HL-60/S4 treated with phorbol 12-myristate 13-acetate at 8.2 ng/mL for 4 days and 3 days (cell line): Measurements from ENCODE around the gene DNAJB13.

Source experiments
- in situ Hi-C: fragments of 300-500 bp; cut with MboI; formaldehyde crosslinking; loops from 2 replicates; pipeline ENCODE4 v1.15.0; 2022; ENCODE audit warnings: low sequenced_read_pairs

DNAJB13 gene

DNA sequence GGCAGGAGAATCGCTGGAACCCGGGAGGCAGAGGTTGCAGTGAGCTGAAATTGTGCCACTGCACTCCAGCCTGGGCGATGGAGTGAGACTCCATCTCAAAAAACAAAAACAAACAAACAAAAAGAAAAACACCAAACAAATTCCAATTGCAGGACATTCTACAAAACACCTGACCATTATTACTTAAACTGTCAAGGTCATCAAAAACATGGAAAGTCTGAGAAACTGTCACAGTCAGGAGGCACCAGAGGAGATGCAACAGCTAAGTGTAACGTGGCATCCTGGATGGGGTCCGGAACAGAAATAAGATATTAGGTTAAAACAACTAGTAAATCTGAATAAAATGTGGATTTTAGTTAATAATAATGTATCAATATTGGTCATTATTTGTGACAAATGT, 914 bp upstream of the DNAJB13 start:
- in situ Hi-C loops: no loop called here

GRCh38 chr11:73951797-73952196, 971 bp downstream of the DNAJB13 start:
- in situ Hi-C loops: no loop called here

- in situ Hi-C loops: no loop called here
Measured at GRCh38 chr11:73956876-73957653, 6.2 kb downstream of the DNAJB13 start.

DNA sequence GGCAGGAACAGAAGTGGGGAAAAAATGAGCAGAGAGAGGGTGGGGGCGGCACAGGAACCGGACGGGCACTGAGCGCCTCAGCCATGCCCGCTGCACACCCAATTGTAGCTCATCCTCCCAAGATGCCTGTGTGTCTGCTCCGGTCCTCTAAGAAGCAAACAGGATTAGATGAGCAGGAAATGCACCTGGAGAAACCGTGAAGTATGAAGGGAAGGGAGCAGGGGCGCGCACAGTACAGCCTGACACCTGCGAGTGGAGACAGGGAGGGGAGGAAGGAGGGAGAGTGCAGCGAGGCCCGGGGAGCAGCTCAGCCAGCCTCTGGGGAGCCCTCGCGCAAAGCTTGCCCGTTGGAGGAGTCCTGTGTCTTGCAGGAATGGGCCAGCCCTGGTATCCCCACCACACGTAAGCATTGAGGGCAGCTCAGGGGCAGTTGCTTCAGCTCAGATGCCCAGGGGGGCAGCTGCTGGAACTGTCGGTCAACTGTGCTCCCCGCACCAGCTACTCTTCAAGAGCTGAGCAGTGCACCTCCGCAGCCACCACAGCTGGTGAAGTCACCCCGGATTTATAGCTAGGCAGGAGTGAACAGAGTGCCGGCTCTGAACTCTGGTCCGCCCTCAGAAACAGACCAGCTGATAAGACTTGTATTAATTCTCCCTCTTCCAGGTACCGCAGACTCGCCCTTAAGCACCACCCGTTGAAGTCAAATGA, 7.0 kb downstream of the DNAJB13 start:
- in situ Hi-C loops: no loop called here

GRCh38 chr11:73958521-73959141, 7.8 kb downstream of the DNAJB13 start:
- in situ Hi-C loops: no loop called here

DNA sequence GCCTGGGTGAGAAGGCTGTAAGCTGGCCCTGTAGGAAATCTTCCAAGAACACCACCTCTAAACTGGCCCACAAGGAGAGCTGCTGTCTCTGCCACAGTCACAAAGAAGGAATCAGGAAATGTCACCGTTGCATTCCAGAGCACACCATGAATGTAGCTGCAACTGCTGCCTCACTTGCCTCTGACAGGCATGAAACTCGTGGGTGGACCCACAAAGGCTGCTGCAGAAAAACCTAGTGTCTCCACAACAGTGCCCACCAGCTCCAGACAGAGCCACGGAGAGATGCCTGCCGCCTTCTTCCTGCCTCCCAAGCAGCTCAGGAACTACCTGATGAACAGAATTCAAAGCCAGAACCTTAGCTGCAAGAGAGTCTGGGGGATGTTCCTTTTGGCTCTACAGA, 10.5 kb downstream of the DNAJB13 start:
- in situ Hi-C loops: no loop called here

DNA sequence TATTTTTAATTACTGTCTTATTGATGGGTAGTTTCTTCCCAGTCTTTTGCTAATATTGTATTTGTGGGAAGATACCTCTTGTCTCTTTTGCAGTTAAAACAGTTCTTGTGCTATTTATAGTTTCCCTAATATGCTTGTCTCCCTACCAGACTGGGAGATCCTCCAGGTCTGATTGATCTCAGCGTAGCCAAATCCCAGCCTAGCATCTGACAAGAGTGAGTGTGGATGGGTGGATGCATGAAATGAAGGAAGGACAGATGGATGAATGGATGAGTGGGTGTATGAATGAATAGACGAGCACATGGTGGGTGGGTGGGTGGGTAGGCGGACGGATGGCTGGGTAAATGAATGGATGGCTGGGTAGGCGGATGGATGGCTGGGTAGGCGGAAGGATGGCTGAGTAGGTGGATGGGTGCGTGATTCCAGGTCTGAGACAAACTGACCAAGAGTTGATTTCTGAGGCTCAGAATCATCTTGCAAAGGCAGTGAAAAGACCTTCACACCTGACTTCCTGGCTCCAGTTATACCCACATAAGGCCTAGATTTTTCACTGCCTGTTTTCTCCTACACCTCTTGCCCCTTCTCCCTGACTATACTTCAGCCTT, 11.4 kb downstream of the DNAJB13 start:
- in situ Hi-C loops: no loop called here

- in situ Hi-C loops: no loop called here
Measured at GRCh38 chr11:73963861-73964260, 13.0 kb downstream of the DNAJB13 start.

DNA sequence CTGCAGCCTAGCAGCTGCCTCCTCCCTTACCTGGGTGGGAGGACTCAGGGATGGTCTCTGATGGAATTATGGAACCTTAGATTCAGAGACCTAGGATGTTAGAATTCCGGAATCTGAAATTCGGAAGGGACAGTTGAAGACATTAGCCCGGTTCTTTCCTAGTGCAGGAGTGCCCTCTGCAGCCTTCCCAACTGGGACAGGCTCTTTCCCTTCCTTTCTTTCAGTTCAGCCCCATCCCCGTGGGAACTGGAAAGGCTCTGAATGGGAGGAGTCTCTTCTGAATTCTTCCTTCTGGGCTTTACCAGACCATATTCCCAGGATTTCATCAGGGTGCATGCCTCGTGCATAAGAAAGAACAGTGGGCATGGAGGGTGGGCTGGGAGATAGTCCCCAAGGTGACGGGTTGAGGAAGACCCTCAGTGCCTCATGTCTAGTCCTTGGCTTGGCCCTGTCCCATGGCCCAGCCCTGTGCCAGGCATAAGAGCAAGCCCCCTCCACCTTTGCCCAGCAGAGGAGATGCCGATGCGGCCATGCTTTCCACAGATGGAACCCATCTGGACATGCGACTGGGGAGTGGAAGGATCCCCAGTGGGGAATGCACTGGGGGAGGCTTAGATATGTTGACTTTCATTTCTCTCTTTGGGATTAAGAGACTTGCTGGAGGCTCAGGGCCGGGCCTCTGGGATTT, 14.4 kb downstream of the DNAJB13 start:
- in situ Hi-C loops: no loop called here

- in situ Hi-C loops: no loop called here
Measured at GRCh38 chr11:73965764-73966121, 14.9 kb downstream of the DNAJB13 start.

GRCh38 chr11:73968356-73968966, 17.6 kb downstream of the DNAJB13 start:
- in situ Hi-C loops: no loop called here

DNA sequence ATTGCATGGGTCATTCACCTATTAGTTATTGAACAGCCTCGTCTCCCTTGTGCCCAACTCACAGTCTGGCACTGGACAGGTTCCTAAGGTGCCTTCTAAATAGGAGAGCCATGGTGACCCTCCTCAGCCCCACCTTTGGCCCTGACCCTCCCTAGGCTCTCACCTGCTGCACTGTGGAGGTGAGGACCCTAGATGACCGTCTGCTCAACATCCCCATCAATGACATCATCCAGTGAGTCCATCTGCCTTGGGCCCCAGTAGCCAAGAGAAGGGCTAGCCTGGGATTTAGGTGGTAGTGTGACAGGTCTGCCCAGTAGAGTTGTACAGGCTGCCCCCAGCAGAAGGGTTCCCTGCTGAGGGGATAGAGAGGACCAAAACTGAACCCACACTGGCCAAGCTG, 18.3 kb downstream of the DNAJB13 start:
- in situ Hi-C loops: no loop called here

DNA sequence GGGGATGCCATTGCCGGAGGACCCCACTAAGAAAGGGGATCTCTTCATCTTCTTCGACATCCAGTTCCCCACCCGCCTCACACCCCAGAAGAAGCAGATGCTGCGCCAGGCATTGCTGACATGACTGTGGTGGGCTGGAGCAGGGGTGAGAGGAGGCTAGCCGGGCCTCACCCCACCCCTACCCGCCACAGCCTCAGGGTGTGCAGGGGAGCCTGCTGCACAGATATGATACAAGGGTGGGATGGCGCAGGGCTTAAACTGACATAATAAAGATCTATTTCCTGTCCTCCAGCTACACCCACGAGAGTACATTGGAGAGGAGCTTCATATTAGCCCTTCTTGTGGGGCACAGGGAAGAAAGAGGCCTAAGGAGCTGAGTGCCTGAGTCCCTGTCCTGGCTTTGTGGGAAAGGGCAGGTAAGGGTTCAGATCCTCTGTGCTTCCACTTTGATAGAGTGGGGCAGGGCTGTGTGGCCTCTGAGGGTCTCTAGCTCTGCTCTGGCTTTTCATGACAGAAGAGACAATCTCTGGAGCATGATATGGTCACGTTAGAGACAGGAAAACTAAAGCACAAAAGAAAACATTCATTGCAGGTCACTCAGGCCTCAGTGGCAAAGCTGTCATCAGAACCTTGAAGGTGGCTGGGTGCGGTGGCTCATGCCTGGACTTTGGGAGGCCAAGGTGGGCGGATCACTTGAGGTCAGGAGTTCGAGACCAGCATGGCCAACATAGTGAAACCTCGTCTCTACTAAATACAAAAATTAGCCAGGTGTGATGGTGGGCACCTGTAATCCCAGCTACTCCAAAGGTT, 19.4 kb downstream of the DNAJB13 start:
- in situ Hi-C loops: no loop called here

GRCh38 chr11:73971175-73971719, 20.4 kb downstream of the DNAJB13 start:
- in situ Hi-C loops: no loop called here

DNA sequence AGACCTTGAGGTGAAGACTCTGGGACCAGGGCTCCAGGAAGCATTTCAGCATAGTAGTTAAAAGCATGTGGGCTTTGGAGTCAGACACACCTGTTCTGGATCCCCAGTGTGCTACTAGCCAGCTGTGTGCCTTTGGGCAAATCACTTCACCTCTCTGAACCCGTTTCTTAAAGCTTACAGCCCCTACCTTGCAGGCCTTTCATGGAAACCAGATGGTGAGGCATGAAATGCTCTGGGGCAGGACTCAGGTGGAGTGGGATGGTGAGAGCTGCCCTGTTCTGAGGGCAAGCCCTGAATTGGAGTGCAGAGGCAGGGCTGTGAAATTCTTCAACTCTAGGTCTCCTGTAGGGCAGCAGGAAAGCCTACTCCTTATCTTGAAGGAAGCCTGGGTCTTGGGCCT, 21.4 kb downstream of the DNAJB13 start:
- in situ Hi-C loops: no loop called here

- in situ Hi-C loops: no loop called here
Measured at GRCh38 chr11:73972620-73973449, 22.0 kb downstream of the DNAJB13 start.

DNA sequence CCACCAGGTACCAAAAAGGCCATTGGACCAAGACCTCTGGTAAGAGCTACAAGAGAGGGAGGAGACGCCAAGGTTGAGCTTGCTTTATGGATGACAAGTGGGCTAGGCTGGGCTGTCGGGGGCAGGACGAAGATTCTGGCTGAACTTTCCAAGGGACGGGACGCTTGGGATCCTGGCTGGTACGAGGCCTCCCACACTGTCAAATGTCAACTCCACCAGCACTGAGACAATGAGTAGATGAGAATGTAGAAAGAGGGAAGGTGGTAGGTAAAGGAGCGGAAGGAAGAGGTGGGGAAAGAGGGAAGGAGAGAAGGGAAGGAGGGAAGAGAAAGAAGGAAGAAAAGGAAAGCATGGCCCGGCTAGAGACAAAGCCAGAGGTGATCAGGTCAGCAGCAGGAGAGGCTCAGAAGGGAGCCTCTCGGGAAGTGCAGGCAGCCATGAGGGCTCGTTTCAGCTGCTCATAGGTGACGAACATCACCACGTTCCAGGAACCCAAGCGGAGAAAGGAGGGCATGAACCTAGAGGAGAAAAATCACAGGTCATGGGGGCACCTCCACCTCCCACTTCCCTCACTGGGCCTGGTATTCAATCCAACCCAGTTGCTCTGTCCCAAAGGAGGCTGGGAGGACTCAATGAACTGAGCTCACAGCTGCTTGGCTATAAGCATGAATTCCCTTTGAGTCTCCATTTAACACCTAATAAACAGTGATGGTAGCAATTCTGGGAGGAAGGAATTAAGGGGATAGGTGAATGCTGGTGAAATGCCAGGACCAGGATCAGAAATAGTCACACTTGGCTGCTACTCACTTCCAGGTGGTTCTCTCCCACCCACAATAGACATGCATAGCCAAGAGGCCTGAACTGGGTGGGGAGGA, 24.0 kb downstream of the DNAJB13 start:
- in situ Hi-C loops: no loop called here

GRCh38 chr11:73975479-73975757, 24.6 kb downstream of the DNAJB13 start:
- in situ Hi-C loops: no loop called here
